Neural progenitor cell (in vitro differentiated cells): ENCODE measurements around the gene ABTB2. TPM values are rescaled to one million over a fixed set of nuclear protein-coding genes. Genes with fewer than 3 reads are reported as not detected.

ENCODE experiments used
- DNase-seq: peaks from one replicate; pipeline ENCODE4 v3.0.0-alpha.2; 2016; ENCODE audit warnings: low spot score
- H2AFZ ChIP-seq: fragments of 200-600 bp; sonication (generic); replicated peaks from 2 replicates; pipeline ENCODE4 v1.6.1; 2016; ENCODE audit warnings: antibody characterized with exemption
- H3F3A ChIP-seq: fragments of 200-600 bp; sonication (generic); 2 replicates; pipeline ENCODE4 v1.6.1; 2016; ENCODE audit warnings: antibody characterized with exemption, low read depth
- H3K27ac ChIP-seq: fragments of 200-600 bp; sonication (generic); 2 replicates; pipeline ENCODE4 v1.5.1; 2016; ENCODE audit warnings: mild to moderate bottlenecking
- H3K27me3 ChIP-seq: fragments of 200-600 bp; sonication (generic); 2 replicates; pipeline ENCODE4 v1.6.1; 2016; ENCODE audit warnings: mild to moderate bottlenecking, moderate library complexity
- H3K36me3 ChIP-seq: fragments of 200-600 bp; sonication (generic); 2 replicates; pipeline ENCODE4 v1.5.1; 2016
- H3K4me1 ChIP-seq: fragments of 200-600 bp; sonication (generic); 2 replicates; pipeline ENCODE4 v1.6.1; 2016; ENCODE audit warnings: mixed run types
- H3K4me2 ChIP-seq: fragments of 200-600 bp; sonication (generic); 2 replicates; pipeline ENCODE4 v1.6.1; 2016
- H3K4me3 ChIP-seq: fragments of 200-600 bp; sonication (generic); 2 replicates; pipeline ENCODE4 v1.5.1; 2016
- H3K79me2 ChIP-seq: fragments of 200-600 bp; sonication (generic); 2 replicates; pipeline ENCODE4 v1.6.1; 2016; ENCODE audit warnings: low read depth
- H3K9ac ChIP-seq: fragments of 200-600 bp; sonication (generic); 2 replicates; pipeline ENCODE4 v1.6.1; 2016
- H3K9me3 ChIP-seq: fragments of 200-600 bp; sonication (generic); 2 replicates; pipeline ENCODE4 v1.5.1; 2016; ENCODE audit warnings: low read depth
- H4K20me1 ChIP-seq: fragments of 200-600 bp; sonication (generic); 2 replicates; pipeline ENCODE4 v1.6.1; 2016; ENCODE audit warnings: low read depth
- H3K27ac Mint-ChIP-seq: 3 replicates; pipeline ENCODE4 v1.8.0; 2021; ENCODE audit warnings: mixed read lengths
- H3K27me3 Mint-ChIP-seq: 2 replicates; pipeline ENCODE4 v1.8.0; 2022; ENCODE audit warnings: low read depth, mild to moderate bottlenecking, inconsistent platforms, moderate library complexity, mixed read lengths; ENCODE audit not compliant: insufficient read depth
- H3K36me3 Mint-ChIP-seq: 3 replicates; pipeline ENCODE4 v1.8.0; 2021; ENCODE audit warnings: mixed read lengths
- H3K4me1 Mint-ChIP-seq: 3 replicates; pipeline ENCODE4 v1.8.0; 2021; ENCODE audit warnings: mixed read lengths
- H3K4me3 Mint-ChIP-seq: 3 replicates; pipeline ENCODE4 v1.8.0; 2021; ENCODE audit warnings: mild to moderate bottlenecking, moderate library complexity, mixed read lengths
- H3K9me3 Mint-ChIP-seq: 3 replicates; pipeline ENCODE4 v1.8.0; 2020; ENCODE audit warnings: mixed read lengths
- EZH2 ChIP-seq: fragments of 200-600 bp; sonication (generic); IDR thresholded peaks from 2 replicates; pipeline ENCODE4 v1.6.1; 2017; ENCODE audit warnings: antibody characterized with exemption, mild to moderate bottlenecking, moderate library complexity
- EZH2phosphoT487 ChIP-seq: fragments of 200-600 bp; sonication (generic); IDR thresholded peaks from 2 replicates; pipeline ENCODE4 v1.6.1; 2017; ENCODE audit warnings: antibody characterized with exemption
- total RNA-seq: library from RNA; depleted of rRNA; stranded (reverse); fragments of >200 nt; gene quantifications from 2 replicates; pipeline ENCODE4 v1.2.3, GENCODE V29; 2015; ENCODE audit warnings: low replicate concordance
- TF ChIP-seq, protein P1 (sequence below): fragments of 200-600 bp; sonication (generic); IDR thresholded peaks from 2 replicates; pipeline ENCODE4 v1.5.1; 2017; ENCODE audit warnings: antibody characterized with exemption, mild to moderate bottlenecking

ABTB2 gene
- total RNA-seq, 1 donor from 2014 or later = 0.37 TPM

DNA sequence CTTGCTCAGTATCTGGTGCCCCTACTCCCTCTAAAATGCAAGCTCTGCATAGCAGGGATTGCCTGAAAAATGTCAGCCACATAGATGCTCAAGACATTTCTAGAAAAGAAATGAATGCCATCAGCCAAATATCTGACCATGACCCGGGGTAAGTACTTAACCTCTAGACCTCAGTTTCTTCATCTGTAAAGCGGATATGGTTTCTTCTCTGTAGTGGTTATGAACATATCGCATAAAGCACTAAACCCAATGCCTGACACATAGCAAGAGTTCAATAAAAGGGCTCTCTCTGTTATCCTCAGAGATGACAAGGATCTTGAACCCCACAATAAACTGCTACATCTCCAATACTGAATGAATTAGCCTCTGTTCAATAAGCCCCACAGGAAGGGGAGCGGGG, 122.6 kb downstream of the ABTB2 start:
- no peaks in the 10 kb centered on the region for H3K9me3 ChIP-seq
- Mint-ChIP-seq H3K9me3 (no peaks in the 10 kb centered on the region), H3K4me3 (no peak overlapping the region), H3K4me1 (peaks cover 31% of the 10 kb centered on the region), H3K27me3 (peaks cover 8% of the 10 kb centered on the region), H3K27ac (no peak overlapping the region), H3K36me3 (no peaks in the 10 kb centered on the region)
- no peak for DNase-seq
- TF ChIP-seq, protein P1, sequence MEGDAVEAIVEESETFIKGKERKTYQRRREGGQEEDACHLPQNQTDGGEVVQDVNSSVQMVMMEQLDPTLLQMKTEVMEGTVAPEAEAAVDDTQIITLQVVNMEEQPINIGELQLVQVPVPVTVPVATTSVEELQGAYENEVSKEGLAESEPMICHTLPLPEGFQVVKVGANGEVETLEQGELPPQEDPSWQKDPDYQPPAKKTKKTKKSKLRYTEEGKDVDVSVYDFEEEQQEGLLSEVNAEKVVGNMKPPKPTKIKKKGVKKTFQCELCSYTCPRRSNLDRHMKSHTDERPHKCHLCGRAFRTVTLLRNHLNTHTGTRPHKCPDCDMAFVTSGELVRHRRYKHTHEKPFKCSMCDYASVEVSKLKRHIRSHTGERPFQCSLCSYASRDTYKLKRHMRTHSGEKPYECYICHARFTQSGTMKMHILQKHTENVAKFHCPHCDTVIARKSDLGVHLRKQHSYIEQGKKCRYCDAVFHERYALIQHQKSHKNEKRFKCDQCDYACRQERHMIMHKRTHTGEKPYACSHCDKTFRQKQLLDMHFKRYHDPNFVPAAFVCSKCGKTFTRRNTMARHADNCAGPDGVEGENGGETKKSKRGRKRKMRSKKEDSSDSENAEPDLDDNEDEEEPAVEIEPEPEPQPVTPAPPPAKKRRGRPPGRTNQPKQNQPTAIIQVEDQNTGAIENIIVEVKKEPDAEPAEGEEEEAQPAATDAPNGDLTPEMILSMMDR = no peak
- no peak for TF ChIP-seq EZH2phosphoT487
- no peak for TF ChIP-seq EZH2
- H3K27me3 ChIP-seq = no peaks in the 10 kb centered on the region
- H2AFZ ChIP-seq = no peak overlapping the region
- peaks cover 19% of the 10 kb centered on the region for H3F3A ChIP-seq
- peak overlapping the region; percentile 36 for H3K4me2 ChIP-seq
- peaks cover 22% of the 10 kb centered on the region for H4K20me1 ChIP-seq
- H3K4me3 ChIP-seq = no peak overlapping the region
- H3K9ac ChIP-seq = no peak overlapping the region
- no peaks in the 10 kb centered on the region for H3K79me2 ChIP-seq
- no peaks in the 10 kb centered on the region for H3K36me3 ChIP-seq
- H3K4me1 ChIP-seq = peaks cover 25% of the 10 kb centered on the region
- H3K27ac ChIP-seq = no peak overlapping the region

DNA sequence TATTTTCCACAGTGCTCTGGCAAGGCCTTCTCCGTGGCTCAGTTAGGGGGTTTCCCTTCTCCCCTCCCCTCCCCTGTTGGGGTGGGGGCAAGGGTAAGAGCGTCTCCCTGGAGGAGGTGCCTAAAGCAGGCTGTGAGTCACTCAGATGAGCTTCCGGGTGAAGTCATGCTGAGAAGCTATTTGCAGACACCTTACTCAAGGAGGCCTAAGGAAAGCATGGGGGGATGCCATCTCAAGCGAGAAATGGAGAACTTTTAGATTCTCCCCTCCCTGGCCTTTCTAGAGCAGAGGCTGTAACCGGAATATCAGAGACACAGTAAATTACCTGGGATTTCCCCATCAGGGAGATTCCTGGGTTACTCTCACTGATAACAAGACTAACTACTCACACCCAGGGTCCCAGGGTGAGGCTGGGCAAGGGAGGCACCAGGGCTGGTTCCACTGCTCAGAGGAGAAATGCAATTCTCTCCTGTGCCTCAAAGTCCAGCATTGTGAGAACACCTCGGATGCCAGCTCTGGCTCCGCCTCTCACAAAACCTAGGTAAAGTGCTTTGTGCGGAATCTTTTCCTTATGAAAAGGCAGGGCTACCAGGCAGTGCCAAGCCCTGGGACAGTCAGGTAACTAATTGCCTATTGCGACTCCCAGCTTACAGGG, 123.6 kb downstream of the ABTB2 start:
- Histone ChIP-seq H2AFZ (peak overlapping the region; percentile 40), H3K4me3 (no peak overlapping the region), H3K4me2 (peak overlapping the region; percentile 56), H3F3A (peaks cover 19% of the 10 kb centered on the region), H3K27me3 (no peaks in the 10 kb centered on the region), H3K36me3 (no peaks in the 10 kb centered on the region), H3K9me3 (no peaks in the 10 kb centered on the region), H4K20me1 (peaks cover 22% of the 10 kb centered on the region), H3K27ac (no peak overlapping the region), H3K9ac (no peak overlapping the region), H3K79me2 (no peaks in the 10 kb centered on the region), H3K4me1 (peaks cover 25% of the 10 kb centered on the region)
- Mint-ChIP-seq H3K27ac (no peak overlapping the region), H3K4me1 (peaks cover 26% of the 10 kb centered on the region), H3K9me3 (peaks cover 2% of the 10 kb centered on the region), H3K4me3 (no peak overlapping the region), H3K36me3 (no peaks in the 10 kb centered on the region), H3K27me3 (peaks cover 8% of the 10 kb centered on the region)
- TF ChIP-seq EZH2phosphoT487 (no peak), EZH2 (no peak)
- TF ChIP-seq, protein P1 = no peak
- DNase-seq = peak; percentile 39

DNA sequence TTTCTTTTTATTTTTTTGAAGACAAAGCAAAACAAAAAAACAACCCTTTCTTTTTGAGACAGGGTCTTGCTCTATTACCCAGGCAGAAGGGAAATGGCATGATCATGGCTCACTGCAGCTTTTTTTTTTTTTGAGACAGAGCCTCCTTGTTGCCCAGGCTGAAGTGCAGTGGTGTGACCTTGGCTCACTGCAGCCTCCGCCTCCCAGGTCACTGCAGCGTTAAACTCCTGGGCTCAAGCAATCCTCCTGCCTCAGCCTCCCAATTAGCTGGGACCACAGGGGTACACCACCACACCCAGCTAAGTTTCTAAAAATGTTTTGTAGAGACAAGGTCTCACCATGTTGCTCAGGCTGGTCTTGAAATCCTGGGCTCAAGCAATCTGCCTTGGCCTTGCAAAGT, 124.6 kb downstream of the ABTB2 start:
- peaks cover 22% of the 10 kb centered on the region for H4K20me1 ChIP-seq
- Mint-ChIP-seq H3K4me3 (no peak overlapping the region), H3K27me3 (peaks cover 8% of the 10 kb centered on the region), H3K27ac (no peak overlapping the region), H3K36me3 (no peaks in the 10 kb centered on the region), H3K4me1 (peaks cover 26% of the 10 kb centered on the region), H3K9me3 (peaks cover 2% of the 10 kb centered on the region)
- H3K36me3 ChIP-seq = no peaks in the 10 kb centered on the region
- no peak overlapping the region for H3K4me2 ChIP-seq
- TF ChIP-seq, protein P1 = no peak
- no peak for TF ChIP-seq EZH2phosphoT487
- no peak overlapping the region for H2AFZ ChIP-seq
- H3F3A ChIP-seq = peaks cover 19% of the 10 kb centered on the region
- no peaks in the 10 kb centered on the region for H3K79me2 ChIP-seq
- no peaks in the 10 kb centered on the region for H3K27me3 ChIP-seq
- no peak for DNase-seq
- H3K9ac ChIP-seq = no peak overlapping the region
- no peak overlapping the region for H3K27ac ChIP-seq
- H3K9me3 ChIP-seq = no peaks in the 10 kb centered on the region
- peaks cover 25% of the 10 kb centered on the region for H3K4me1 ChIP-seq
- no peak overlapping the region for H3K4me3 ChIP-seq
